IPS-15b (cell line): ENCODE results near the gene LRRC55.

Experiments
- H3K27me3 ChIP-seq: one replicate; pipeline ENCODE4 v1.6.1; 2013; ENCODE audit warnings: low read length; ENCODE audit not compliant: control insufficient read depth, insufficient read depth
- H3K36me3 ChIP-seq: one replicate; pipeline ENCODE4 v1.6.1; 2013; ENCODE audit warnings: low read length; ENCODE audit not compliant: control insufficient read depth, insufficient read depth
- H3K4me1 ChIP-seq: one replicate; pipeline ENCODE4 v1.6.1; 2013; ENCODE audit warnings: mild to moderate bottlenecking, low read length; ENCODE audit not compliant: control insufficient read depth, insufficient read depth
- H3K4me3 ChIP-seq: one replicate; pipeline ENCODE4 v1.5.1; 2013; ENCODE audit warnings: low read depth, low read length
- H3K9ac ChIP-seq: one replicate; pipeline ENCODE4 v1.6.1; 2013; ENCODE audit warnings: low read depth, mild to moderate bottlenecking, low read length
- H3K9me3 ChIP-seq: one replicate; pipeline ENCODE4 v1.6.1; 2013; ENCODE audit warnings: mild to moderate bottlenecking, low read length; ENCODE audit not compliant: control insufficient read depth, insufficient read depth

The LRRC55 gene

DNA sequence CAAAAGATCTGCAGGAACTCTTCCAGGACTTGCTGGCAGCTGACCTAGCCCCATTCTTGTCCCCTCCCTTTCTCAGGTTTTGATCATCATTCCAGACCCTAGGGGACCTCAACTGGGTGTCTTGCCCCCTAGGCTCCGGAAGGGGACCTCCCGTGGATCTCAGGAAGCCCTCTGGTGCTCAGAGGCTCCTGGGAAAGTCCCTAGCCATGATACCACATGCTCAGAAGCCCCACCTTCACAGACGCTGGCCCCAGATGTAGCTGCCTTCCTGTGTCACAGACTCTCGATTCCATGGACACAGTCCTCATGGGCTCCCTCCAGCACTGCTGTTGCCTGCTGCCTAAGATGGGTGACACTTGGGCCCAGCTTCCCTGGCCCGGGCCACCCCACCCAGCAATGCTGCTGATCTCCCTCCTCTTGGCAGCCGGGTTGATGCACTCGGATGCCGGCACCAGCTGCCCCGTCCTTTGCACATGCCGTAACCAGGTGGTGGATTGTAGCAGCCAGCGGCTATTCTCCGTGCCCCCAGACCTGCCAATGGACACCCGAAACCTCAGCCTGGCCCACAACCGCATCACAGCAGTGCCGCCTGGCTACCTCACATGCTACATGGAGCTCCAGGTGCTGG lies at the start of gene LRRC55:
Gene LRRC55, plus strand, starts transcription at position 276 of the 628 bp plus-strand sequence. Its CDS starts 70 bp downstream, at position 346.
- peaks cover 5% of the 10 kb centered on the region for H3K4me1 ChIP-seq
- peaks cover 24% of the 10 kb centered on the region for H3K27me3 ChIP-seq
- no peaks in the 10 kb centered on the region for H3K36me3 ChIP-seq
- H3K9ac ChIP-seq, result no peak within 1 kb of the TSS
- H3K4me3 ChIP-seq, result peak within 1 kb of the TSS; percentile 75
- no peaks in the 10 kb centered on the region for H3K9me3 ChIP-seq

DNA sequence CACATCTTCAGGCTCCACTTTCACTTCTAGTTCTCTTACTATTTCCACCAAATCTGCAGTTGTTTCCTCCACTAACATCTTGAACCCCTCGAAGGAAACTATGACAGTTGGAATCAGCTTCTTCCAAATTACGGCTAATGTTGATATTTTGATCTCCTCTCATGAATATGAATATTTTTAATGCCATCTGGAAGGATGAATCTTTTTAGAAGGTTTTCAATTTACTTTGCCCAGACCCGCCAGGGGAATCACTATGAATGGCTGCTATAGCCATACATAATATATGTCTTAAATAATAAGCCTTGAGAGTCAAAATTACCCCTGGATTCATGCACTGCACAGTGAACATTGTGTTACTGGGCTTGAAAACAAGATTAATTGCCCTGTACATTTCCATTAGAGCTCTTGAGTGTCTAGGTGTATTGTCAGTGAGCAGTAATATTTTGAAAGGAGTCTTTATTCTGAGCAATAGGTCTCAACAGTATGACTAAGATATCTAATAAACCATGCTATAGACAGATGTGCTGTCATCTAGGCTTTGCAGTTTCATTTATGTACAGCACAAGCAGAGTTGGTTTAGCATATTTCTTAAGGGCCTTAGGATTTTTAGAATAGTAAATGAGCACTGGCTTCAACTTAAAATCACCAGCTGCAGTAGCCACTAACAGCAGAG lies 48.3 kb upstream of the LRRC55 start:
- no peaks in the 10 kb centered on the region for H3K36me3 ChIP-seq
- no peaks in the 10 kb centered on the region for H3K27me3 ChIP-seq
- no peak overlapping the region for H3K4me3 ChIP-seq
- no peaks in the 10 kb centered on the region for H3K4me1 ChIP-seq
- no peaks in the 10 kb centered on the region for H3K9me3 ChIP-seq
- H3K9ac ChIP-seq, result no peak overlapping the region

DNA sequence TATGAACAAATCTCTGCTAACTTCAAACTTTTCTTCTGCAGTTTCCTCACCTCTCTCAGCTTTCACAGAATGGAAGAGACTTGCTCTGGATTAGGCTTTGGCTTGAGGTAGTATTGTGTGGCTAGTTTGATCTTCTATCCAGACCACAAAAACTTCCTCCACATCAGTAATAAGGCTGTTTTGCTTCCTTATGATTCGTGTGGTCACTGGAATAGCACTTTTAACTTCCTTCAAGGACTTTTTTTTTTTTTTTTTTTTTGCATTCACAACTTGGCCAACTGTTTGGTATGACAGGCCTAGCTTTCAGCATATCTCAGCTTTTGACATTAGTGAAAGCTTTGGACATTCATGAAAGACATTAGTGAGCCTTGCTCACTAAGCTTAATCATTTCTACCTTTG lies 47.5 kb upstream of the LRRC55 start:
- no peaks in the 10 kb centered on the region for H3K27me3 ChIP-seq
- no peaks in the 10 kb centered on the region for H3K36me3 ChIP-seq
- no peak overlapping the region for H3K9ac ChIP-seq
- H3K4me1 ChIP-seq, result no peaks in the 10 kb centered on the region
- H3K9me3 ChIP-seq, result no peaks in the 10 kb centered on the region
- H3K4me3 ChIP-seq, result no peak overlapping the region

- no peak overlapping the region for H3K4me3 ChIP-seq
- no peaks in the 10 kb centered on the region for H3K36me3 ChIP-seq
These were observed 46.6 kb upstream of the LRRC55 start for GRCh38 chr11:57135020-57135751.

DNA sequence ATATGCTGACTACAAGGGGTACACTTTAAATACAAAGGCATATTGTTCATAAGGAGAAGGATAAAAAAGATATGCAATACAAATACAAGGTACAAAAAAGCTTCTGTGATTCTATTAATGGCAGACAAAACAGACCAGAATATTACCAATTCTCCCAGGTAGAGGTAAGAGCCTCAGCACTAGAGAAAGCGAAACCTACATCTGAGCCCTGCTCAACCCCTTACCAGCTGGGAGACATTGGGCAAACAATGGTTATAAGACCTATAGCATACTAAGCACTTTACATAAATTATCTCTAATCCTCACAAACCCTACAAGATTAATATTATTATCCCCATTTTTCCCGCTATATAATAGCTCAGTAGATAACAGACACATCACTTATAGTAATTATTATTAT lies 41.2 kb upstream of the LRRC55 start:
- Histone ChIP-seq H3K9me3 (no peaks in the 10 kb centered on the region), H3K9ac (no peak overlapping the region), H3K4me3 (no peak overlapping the region), H3K27me3 (no peaks in the 10 kb centered on the region), H3K4me1 (no peaks in the 10 kb centered on the region), H3K36me3 (no peaks in the 10 kb centered on the region)

More at GRCh38 chr11:57135020-57135751, 46.6 kb upstream of the LRRC55 start:
- Histone ChIP-seq H3K4me1 (no peaks in the 10 kb centered on the region), H3K27me3 (no peaks in the 10 kb centered on the region), H3K9me3 (no peaks in the 10 kb centered on the region), H3K9ac (no peak overlapping the region)

GRCh38 chr11:57143459-57143858 lies 38.3 kb upstream of the LRRC55 start:
- no peaks in the 10 kb centered on the region for H3K4me1 ChIP-seq
- no peaks in the 10 kb centered on the region for H3K27me3 ChIP-seq
- H3K4me3 ChIP-seq, result no peak overlapping the region
- no peaks in the 10 kb centered on the region for H3K36me3 ChIP-seq
- no peak overlapping the region for H3K9ac ChIP-seq
- H3K9me3 ChIP-seq, result no peaks in the 10 kb centered on the region

DNA sequence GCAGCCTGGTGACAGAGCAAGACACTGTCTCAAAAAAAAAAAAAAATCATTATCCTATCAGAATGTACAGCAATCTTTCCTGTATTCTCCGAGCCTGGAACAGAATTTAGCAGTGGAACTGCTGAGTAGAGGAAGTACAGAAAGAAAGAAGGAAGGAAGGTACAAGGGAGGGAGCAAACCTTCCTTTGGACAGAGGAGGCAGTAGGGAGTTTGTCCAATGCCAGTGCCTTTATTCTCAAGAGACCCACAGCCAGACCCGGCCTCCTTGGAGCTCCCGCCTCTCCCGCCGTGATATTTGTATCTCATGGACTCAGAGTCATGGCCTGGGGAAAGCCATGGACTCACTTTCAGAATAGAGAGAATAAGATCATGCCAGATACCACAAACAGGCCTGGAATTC lies 37.7 kb upstream of the LRRC55 start:
- no peaks in the 10 kb centered on the region for H3K9me3 ChIP-seq

DNA sequence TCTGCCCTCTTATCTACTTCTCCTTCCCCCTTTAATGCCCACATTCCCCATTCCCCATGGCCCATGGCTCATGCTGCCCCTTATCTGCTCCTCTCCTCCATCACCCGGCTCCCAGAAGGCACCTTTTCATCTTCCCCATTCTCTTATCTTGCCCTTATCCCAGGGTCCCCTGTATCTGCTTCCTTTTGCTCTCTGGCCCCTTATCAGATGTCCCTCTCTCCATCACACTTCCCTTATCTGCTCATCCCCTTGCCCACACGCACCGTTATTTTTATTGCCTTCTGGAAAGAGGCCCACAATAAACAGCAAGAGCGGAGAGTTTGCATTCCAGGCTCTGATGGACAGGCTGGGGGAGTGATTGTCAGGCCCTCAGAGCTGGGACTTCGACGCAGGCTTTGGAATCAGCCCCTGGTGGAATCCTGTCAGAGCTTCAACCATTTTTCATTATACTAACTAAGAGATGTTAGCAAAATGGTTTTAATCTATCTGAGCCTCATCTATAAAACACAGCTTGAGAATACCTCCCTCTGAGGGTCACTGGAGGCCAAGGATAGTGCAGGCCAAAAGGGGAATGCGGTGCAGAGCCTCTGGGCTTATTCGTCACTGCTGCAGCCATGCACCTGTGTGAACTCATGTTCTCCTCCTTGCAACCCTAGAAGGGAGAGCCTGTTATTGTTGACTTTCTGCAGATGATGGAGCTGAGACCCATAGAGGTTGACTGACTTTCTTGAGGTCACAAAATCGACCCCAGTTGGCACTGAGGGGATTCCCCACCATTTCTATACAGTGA lies 37.0 kb upstream of the LRRC55 start:
- no peaks in the 10 kb centered on the region for H3K27me3 ChIP-seq
- H3K9me3 ChIP-seq, result no peaks in the 10 kb centered on the region
- no peak overlapping the region for H3K9ac ChIP-seq
- no peak overlapping the region for H3K4me3 ChIP-seq
- no peaks in the 10 kb centered on the region for H3K4me1 ChIP-seq
- H3K36me3 ChIP-seq, result no peaks in the 10 kb centered on the region

More for the DNA sequence above, 37.7 kb upstream of the LRRC55 start:
- H3K4me3 ChIP-seq, result no peak overlapping the region
- H3K9ac ChIP-seq, result no peak overlapping the region
- H3K4me1 ChIP-seq, result no peaks in the 10 kb centered on the region
- H3K27me3 ChIP-seq, result no peaks in the 10 kb centered on the region
- no peaks in the 10 kb centered on the region for H3K36me3 ChIP-seq

- Histone ChIP-seq H3K4me1 (no peaks in the 10 kb centered on the region), H3K9me3 (no peaks in the 10 kb centered on the region), H3K27me3 (no peaks in the 10 kb centered on the region), H3K9ac (no peak overlapping the region), H3K4me3 (no peak overlapping the region), H3K36me3 (no peaks in the 10 kb centered on the region)
These were observed 35.5 kb upstream of the LRRC55 start for GRCh38 chr11:57146301-57146700.

DNA sequence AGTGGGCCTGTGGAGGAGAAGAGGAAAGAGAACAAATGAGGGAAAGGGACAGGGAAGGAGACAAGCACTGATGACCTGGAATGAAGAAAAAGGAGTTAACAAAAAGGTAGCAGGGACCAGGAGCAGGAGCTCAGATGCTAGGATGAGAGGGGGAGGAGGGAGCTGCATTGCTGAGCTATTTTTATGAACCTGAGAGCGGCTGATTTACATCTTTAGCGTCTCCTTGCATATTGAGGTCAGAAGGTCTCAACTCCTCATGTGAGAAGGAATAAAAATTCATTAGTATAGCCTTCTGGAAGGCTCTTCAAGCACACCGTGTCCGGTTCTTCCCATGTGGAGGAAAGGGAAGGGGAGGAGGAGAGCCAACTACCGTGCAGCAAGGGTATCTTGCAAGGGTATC lies 33.1 kb upstream of the LRRC55 start:
- Histone ChIP-seq H3K36me3 (no peaks in the 10 kb centered on the region), H3K27me3 (no peaks in the 10 kb centered on the region), H3K4me1 (no peaks in the 10 kb centered on the region), H3K4me3 (no peak overlapping the region), H3K9ac (no peak overlapping the region), H3K9me3 (no peaks in the 10 kb centered on the region)

GRCh38 chr11:57150454-57150917 lies 31.3 kb upstream of the LRRC55 start:
- H3K27me3 ChIP-seq, result no peaks in the 10 kb centered on the region
- H3K4me1 ChIP-seq, result peaks cover 3% of the 10 kb centered on the region
- H3K9me3 ChIP-seq, result no peaks in the 10 kb centered on the region
- H3K36me3 ChIP-seq, result no peaks in the 10 kb centered on the region
- H3K9ac ChIP-seq, result no peak overlapping the region
- H3K4me3 ChIP-seq, result no peak overlapping the region
